Amygdala (tissue), 56 donors: ENCODE results near the gene OSBPL5.
A peak's percentile ranks its signal among the peaks of the same experiment; 100 is the strongest.
"Not testable (repeated sequence)": the region's sequence is repeated elsewhere in the genome, so short reads cannot be mapped to it uniquely, and the experiment has no call there.

ENCODE experiments used
- DNase-seq, 56 donors: peaks; one replicate each; lab custom pipeline; 2025; lab: John Stamatoyannopoulos, UW

OSBPL5 gene

DNA sequence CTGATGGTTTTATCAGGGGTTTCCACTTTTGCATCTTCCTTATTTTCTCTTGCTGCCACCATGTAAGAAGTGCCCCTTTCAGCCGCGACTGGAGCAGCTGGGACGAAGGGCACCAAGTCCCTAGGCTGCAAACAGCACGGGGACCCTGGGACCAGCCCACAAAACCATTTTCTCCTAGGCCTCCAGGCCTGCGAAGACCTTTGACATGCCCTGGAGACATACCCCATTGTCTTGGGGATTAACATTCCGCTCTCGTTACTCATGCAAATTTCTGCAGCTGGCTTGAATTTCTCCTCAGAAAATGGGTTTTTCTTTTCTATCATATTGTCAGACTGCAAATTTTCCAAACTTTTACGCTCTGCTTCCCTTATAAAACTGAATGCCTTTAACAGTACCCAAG lies 101.2 kb downstream of the OSBPL5 start:
- DNase-seq, result not testable (repeated sequence)

DNA sequence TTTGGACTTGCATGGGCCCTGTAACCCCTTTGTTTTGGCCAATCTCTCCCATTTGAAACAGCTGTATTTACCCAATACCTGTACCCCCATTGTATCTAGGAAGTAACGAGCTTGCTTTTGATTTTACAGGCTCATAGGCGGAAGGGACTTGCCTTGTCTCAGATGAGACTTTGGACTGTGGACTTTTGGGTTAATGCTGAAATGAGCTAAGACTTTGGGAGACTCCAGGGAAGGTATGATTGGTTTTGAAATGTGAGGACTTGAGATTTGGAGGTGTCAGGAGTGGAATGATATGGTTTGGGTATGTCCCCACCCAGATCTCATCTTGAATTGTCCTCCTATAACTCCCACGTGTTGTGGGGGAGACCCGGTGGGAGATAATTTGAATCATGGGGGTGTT lies 101.7 kb downstream of the OSBPL5 start:
- DNase-seq, result not testable (repeated sequence)

DNA sequence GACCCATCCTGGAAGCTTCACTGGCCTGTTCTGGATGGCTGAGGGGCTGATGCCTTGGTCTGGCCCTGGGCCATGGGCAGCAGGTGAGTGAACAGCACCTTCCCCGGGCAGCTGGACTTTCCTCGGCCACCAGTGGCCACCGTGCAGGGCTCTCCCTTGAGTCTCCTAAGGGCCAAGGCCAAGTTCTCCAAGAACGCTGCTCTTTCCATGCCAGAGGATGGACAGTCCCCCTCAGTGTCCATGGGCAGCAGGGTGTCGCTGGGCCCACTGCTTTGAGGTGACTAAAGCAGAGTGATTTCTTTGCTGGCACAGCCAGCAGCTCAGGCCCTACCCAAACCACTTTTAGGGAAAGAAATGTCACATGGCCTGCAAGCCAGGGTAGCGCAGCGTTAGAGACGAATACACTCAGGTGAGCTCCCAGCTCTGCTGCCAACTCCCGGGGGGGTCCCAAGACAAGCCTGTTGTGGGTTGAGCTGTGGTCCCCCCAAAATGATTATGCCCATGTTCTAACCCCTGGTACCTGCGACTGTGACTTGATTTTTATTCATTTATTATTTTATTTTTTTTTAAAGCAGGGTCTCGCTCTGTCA lies 104.6 kb downstream of the OSBPL5 start:
- no peak for DNase-seq

DNA sequence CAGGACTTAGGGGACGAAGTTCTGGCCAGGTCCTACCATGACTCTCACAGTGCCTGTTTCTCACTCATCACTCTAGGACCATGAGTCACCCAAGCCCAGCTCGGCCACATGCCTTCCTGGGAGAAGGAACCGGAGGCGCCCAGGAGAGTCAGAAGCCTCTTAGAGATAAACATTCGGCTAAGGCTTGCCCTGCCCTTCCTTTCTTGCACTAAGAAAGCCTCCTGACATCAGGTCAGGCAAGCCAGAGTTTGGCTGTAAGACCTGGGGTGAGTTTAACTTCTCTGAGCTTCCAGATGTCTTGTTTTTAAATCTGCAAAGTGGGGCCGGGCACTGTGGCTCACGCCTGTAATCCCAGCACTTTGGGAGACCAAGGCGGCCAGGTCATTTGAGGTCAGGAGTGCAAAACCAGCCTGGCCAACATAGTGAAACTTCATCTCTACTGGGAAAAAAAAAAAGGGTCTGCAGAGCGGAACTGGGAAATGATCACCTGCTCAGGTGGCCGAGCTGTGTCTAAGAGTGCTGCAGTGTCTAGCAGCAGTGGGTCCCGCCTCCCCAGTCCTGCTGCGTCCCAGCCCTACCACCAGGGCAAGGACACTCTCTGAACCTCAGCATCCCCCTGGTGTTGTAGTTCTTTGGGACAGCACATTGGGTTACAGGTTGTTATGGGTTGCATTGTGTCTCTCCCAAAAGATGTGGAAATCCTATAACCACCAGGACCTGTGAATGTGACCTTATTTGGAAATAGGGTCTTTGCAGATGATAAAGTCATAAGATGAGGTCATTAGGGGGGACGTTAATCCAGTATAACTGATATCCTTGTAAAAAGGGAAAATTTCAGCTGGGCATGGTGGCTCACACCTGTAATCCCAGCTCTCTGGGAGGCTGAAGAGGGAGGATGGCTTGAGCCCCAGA lies 106.1 kb downstream of the OSBPL5 start:
- DNase-seq, result no peak

DNA sequence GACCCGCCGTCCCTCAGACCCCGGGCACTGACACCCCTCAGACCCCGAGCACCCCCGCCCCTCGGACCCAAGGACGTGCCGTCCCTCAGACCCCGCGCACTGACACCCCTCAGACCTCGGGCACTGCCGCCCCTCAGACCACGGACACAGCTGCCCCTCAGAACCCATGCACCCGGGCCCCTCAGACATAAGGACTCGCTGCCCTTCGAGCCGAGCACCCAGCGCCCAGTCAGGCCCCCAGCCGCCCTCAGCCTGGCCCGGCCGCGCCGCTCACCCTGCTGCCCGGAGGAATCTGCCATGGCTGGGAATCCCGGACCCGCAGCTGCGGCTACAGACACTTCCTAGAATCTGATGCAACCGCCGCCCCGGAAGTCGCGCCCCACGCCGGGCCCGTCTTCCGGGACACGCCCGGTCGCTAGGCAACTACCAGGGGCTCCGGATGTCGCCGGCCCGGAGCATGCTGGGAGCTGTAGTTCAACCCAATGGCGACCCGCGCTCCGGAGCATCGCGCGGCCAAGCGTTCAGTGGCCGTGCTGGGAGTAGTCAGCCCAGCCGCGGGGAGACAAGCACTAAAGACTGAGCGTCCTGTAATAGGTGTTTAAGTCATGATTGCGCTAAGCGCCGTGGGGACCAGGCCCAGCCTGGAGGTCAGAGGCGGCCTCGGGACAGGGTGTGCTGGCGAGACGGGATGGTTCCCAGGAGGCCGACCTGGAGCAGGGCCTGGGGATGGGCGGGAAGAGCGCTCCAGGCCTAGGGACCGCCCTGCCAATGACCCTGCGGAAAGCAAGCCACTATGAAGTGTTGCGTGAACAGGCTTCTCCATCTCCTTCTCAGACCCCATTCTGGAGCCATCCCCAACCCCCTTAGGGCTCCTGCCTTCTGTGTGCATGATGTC lies 107.8 kb downstream of the OSBPL5 start, which contains the start of gene CARS1:
Gene CARS1 (minus strand): TSS at position 355 of the 895 bp plus-strand sequence. CDS start 56 bp downstream, at position 299.
- peak; percentile 65 to 98 (median 91) for DNase-seq

DNA sequence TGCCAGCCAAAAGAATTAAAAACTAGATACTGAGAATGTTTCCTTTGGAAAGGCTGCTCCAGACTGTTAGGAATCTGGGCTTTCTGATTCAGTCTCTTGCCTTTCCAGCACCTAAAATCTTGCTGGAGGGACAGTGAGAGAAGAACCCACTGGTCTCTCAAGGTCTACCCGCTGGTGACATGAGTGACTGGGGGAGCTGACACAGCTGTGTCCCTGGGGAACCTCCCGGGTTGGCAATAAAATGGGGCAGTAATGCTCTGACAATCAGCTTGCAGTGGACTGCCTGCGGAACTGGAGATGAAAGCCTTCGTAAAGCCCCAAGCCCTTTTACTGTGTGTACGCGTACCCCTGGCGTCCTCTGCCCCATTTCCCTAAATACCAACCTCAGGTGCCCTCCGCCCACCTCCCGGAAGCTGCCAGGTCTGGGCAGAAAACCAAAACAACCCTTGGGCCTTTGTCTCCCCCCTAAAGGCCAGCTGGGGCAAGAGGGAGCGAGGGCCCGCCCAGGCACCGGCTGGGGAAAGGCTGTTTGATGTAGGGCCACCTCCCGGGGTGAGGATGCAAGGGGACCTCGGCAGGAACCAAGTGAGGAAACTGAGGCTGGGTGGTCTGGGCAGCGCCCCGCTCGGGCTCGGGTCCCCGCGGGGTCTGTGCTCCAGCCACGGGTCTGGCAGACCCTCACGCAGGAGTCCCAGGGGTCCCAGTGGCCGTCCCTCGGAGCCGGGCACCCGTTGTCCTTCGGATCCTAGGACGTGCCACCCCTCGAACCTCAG lies 108.6 kb downstream of the OSBPL5 start:
- no peak for DNase-seq

DNA sequence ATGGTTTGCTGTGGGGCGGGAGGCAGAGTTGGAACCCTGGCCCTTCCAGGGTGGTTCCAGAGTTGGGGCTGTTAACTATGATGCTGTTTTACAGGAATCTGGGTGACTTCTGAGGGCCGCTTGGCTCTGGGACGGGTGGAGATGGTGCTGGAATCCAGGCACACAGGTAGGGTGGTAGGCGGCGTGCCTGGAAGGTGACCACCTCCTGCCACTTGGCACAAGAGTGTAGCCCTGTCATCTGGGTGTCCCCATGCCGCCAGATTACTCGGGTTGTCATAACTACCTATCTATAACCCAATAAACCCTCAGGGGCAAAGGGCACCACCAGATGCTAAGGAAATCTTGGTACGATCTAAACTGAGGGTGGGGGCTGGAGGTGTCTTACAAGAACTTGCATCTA lies 109.2 kb downstream of the OSBPL5 start:
- no peak for DNase-seq

DNA sequence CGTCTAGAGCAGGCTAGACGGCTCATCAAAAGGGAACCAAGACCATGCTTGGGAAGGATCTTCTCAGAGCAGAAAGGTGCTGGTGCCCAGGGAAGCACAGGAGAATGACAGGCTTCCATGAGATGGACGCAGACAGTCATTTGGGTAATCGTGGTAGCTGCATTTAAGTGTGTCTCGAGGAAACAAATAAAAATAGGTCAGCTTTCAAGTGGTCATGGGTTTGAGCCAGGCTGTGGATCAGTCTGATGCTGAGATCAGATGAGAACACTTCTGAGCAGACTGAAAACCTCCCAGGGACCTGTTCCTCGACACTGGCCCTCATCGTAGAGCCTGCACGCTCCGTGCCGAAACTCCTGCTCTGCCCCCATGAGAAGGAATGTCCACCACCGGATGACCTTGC lies 112.5 kb downstream of the OSBPL5 start:
- no peak for DNase-seq

DNA sequence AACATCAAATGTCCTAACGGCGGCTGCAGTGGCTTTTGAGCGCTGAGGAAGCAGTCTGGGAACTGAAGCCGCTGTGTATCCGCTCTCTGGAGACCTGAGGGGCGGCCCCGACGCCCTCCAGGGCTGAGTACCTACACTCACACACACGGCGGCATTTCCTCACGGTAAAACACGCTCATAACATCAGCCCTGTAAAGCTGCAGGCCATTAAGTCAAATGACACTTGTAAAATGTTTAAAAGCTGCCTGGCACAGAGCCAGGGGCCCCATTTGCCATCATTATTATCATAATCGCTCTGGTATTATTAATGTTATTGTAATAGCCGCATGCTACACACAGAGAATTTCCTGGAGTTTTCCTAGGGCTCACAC lies 113.0 kb downstream of the OSBPL5 start:
- peak in 1 of 56 donors; percentile 35 for DNase-seq

DNA sequence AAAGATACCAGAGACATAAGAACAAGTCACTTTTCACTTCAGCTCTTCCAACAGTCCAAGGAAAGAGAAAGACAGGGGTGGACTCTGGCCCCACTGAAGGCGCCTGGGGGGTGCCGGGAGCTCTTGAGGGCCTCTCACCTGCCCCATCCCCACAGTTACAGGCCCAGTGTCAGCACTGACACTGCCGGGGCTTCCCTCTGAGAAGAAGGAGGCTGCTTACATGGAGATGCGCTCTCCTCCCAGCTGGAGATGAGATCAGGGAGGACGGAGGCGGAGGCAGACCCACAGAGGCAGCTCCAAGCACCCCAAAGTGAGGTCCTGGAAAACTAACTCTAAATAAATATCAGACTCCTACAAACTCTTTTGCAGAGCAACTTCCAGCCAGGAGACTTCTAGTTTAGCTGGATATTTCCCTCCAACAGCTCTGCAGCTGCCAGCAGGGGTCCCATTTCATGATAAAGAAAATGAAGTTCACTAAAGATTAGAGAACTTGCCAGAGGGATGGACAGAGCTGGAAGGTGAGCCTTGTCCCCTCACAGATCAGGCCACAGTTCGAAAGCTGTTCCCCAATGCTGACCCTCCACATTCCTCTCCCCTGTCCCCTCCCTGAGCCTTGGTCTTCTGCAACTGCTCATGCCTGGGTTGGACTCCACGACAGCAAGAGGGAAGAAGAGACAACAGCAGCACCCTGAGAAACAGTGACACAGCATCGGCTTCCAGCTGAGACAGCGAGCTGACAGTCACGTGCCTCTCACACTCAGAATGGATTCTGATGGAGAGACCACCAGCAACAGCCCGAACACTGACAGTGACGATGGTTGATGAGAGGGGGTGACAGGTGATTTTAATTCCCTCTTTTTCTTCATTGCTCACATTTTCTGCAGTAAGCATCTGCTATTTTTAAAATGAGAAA lies 113.7 kb downstream of the OSBPL5 start:
- peak in 10 of 56 donors; percentile 17 to 48 (median 26) for DNase-seq

DNA sequence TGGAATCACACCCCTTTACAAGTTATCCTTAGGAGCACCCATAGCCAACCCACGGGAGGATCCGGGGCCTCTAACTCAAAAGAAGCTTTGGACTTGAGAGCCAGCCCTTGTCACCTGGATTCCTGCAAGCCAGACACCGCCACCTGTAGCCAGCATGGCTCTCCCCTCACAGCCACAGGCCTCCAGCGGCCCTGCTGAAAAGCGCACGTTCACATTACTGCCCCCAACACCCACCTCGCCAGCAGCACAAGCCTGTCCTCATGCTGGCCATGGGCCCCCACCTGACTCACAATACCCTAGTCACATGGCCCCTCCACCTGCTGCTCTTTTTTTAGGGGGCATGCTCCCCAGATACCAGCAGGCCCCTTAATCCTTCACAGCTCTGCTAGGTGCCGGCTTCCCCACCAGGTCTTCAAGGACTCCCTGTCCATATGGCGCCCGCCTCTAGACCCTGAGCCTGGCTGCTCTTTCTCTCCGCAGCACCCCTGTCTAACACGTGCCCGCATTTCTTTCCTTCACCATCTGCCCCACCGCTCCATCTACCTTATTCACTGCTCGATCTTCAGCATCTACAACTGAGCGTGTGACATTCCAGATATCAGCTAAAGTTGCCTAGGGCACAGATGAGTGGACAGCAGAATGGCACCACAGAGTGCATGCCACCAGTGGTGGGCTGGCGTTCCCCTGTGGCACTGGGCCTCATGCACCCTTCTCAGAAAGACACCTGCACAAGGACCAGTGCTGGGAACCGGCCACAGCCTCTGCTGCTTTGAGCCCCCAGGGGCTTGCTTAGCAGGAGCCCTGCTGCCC lies 114.5 kb downstream of the OSBPL5 start:
- DNase-seq, result no peak

DNA sequence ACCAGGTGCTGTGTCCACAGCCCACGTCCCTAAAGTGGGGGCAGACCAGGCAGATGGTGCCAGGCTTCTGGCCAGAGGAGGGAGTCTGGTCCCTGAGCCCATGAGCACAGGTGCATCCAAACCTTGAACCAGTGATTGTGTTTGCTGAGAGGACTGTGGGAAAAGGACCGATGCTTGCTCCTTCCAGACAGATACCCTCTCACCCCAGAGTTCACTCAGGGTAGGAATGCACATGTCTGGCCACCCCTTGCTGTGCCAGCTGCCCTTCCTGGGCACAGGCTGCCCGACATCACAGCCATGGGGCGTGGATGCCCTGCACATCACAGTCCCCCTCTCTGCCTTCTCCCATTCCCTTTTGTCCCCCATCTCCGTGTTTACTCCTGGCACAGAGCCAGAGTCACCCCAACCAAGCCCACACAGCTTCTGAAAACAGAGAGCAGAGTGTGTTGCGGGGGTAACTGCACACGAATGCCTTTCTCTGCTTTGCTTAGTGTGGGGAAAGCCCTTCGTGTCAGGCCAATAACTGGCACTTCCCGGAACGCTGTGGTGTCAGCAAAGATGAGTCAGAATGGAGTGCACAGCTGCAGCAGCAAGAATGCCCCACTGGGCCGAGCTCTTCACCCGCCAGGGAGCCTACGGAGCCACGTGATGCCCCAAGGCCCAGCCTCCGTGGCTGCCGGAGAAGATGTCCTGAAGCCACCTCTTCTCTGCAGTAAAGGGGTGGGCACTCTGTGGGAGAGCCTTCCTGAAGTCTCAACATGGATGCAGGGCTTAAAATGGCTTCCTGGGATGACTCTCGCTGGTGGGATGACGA lies 115.5 kb downstream of the OSBPL5 start:
- DNase-seq, result peak in 55 of 56 donors; percentile 25 to 96 (median 81)

DNA sequence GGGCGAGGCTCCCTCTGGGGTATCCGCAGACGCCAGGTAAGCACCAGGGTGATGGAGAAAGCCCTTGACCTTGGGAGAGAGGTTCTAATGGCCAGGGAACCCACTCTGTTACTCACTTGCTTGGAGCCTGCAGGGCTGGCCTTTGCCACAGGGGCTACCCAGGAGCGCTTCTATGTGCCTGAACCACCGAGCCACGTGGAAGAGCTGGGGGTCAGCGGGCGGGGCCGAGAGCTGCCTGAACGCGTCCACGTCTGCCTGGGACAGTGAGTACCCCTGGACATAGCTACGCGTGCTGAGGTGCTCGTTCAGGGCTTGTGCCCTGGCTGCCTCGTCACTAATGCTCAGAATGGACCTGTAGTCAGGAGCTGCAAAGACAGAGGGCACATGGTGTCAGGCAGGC lies 117.5 kb downstream of the OSBPL5 start:
- no peak for DNase-seq

DNA sequence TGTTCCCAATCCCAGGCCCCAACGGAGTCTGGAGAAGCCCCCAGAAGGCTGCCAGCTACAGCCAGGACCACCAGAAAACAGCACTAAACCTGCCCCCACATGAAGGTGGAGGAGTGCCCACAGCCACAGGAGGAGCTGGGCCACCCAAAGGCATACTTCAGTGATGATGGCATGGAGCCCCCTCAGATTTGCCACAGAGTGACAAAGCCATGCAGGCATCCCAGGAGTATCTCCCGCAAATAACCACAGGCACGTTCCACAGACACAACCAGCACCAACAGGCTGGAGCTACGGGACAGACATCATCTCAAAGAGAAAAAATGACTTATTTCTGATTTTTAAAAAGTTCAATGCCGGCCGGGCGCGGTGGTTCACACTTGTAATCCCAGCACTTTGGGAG lies 118.5 kb downstream of the OSBPL5 start:
- no peak for DNase-seq

DNA sequence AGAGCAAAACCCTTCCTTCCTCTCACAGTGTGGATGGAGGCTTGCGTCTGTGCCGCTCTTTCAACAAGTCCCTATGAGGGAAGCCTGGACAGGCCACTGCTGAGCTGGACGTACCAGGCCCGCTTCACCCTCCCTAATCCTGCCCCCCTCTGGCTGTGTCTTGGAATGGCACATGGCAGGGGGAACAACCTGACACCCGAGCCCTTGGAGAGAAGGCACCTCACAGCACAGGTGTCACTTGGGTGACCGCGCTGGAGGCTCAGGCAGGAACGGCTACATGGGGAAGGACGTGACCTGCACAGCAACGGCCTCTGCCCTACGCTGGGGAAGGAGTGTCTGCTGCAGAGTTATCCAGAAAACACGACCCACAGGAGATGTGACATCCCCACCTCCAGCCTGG lies 118.9 kb downstream of the OSBPL5 start:
- DNase-seq, result peak in 2 of 56 donors; percentile 15 to 18

DNA sequence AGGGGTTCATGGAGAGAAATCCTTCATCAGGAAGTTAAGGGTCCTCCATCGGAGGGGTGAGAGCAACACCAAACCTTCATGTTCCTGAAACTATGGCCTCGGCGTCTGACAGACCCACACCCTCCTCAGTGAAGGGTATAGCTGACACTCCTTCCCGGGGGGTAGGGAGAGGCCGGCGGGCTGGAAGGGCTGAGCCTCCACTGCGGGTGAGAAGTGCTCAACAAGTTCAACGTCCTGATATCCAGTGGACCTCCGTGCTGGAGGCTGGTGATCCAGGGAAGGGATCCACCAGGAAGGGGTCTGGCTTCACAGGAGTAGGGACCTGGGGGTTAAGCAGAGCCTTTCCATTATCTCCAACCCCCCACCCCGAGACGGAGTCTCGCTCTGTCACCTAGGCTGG lies 120.2 kb downstream of the OSBPL5 start:
- no peak for DNase-seq

DNA sequence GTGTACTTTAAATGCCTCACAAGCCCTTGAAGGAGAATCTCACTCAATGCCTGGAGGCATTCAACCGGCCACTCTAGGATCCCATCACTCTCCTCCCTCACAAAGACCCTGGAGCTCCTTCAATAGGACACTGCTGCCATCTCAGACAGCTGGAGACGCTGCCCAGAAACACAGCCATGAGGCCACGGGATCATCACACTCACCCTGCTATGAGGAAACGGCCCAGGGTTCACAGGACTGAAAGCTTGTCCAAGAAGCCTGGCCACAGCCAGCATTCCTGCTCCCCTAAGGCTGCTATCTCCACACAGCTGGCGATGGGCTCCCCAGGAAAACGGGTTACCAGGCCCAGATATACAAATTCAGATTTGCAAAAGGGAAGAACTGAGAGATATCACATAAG lies 121.1 kb downstream of the OSBPL5 start:
- DNase-seq, result no peak
